ENCODE measurements around the gene KATNB1. TPM values are rescaled to one million over a fixed set of nuclear protein-coding genes. Genes with fewer than 3 reads are reported as not detected.

Gene KATNB1
- total RNA-seq, 1 experiment from 2014 or later = 60.4 TPM

- Mint-ChIP-seq H3K36me3 (0 out of 2 replicates have a peak, but pooled peaks cover under 1% of the 10 kb centered on the region), H3K27me3 (ENCODE audit: low read depth) (no peaks in the 10 kb centered on the region), H3K9me3 (no peaks in the 10 kb centered on the region), H3K4me3 (no peak overlapping the region), H3K27ac (no peak overlapping the region), H3K4me1 (peaks cover 22% of the 10 kb centered on the region)
- no peak for ATAC-seq
- DNase-seq (ENCODE audit: low spot score) = no peak
- ChIA-PET POLR2A (no interaction called here), CTCF (interaction anchor here (0.6 to 2.9 kb wide), 9 partner anchors 14 to 267 kb away, joined by 3 to 18 read pairs (median 7); no protein-coding TSS in a partner anchor)
- TF ChIP-seq TEAD1 (CRISPR knock-in tag; IDR thresholded peaks at IDR 0.05) (no peak), SP1 (CRISPR knock-in tag; conservative IDR thresholded peaks at IDR 0.05) (no peak), ZNF232 (CRISPR knock-in tag; IDR thresholded peaks at IDR 0.05) (no peak), NFATC4 (CRISPR knock-in tag; IDR thresholded peaks at IDR 0.05) (no peak), HMGXB4 (CRISPR knock-in tag; IDR thresholded peaks at IDR 0.05) (no peak), FOXP1 (CRISPR knock-in tag; IDR thresholded peaks at IDR 0.05; ENCODE audit: borderline replicate concordance) (no peak), ZNF121 (CRISPR knock-in tag; IDR thresholded peaks at IDR 0.05) (no peak), CREB1 (CRISPR knock-in tag; IDR thresholded peaks at IDR 0.05) (no peak), CTCF (IDR thresholded peaks at IDR 0.05) (no peak)
- TF ChIP-seq, protein P1, sequence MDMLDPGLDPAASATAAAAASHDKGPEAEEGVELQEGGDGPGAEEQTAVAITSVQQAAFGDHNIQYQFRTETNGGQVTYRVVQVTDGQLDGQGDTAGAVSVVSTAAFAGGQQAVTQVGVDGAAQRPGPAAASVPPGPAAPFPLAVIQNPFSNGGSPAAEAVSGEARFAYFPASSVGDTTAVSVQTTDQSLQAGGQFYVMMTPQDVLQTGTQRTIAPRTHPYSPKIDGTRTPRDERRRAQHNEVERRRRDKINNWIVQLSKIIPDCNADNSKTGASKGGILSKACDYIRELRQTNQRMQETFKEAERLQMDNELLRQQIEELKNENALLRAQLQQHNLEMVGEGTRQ (CRISPR knock-in tag; IDR thresholded peaks at IDR 0.05) = no peak
- TF ChIP-seq, protein P2, sequence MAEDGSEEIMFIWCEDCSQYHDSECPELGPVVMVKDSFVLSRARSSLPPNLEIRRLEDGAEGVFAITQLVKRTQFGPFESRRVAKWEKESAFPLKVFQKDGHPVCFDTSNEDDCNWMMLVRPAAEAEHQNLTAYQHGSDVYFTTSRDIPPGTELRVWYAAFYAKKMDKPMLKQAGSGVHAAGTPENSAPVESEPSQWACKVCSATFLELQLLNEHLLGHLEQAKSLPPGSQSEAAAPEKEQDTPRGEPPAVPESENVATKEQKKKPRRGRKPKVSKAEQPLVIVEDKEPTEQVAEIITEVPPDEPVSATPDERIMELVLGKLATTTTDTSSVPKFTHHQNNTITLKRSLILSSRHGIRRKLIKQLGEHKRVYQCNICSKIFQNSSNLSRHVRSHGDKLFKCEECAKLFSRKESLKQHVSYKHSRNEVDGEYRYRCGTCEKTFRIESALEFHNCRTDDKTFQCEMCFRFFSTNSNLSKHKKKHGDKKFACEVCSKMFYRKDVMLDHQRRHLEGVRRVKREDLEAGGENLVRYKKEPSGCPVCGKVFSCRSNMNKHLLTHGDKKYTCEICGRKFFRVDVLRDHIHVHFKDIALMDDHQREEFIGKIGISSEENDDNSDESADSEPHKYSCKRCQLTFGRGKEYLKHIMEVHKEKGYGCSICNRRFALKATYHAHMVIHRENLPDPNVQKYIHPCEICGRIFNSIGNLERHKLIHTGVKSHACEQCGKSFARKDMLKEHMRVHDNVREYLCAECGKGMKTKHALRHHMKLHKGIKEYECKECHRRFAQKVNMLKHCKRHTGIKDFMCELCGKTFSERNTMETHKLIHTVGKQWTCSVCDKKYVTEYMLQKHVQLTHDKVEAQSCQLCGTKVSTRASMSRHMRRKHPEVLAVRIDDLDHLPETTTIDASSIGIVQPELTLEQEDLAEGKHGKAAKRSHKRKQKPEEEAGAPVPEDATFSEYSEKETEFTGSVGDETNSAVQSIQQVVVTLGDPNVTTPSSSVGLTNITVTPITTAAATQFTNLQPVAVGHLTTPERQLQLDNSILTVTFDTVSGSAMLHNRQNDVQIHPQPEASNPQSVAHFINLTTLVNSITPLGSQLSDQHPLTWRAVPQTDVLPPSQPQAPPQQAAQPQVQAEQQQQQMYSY (CRISPR knock-in tag; IDR thresholded peaks at IDR 0.05) = no peak
These were observed 25.7 kb downstream of the KATNB1 start for GRCh38 chr16:57761301-57761700.

GRCh38 chr16:57761957-57762356 lies 26.4 kb downstream of the KATNB1 start:
- DNase-seq (ENCODE audit: low spot score) (no peak), ATAC-seq (no peak)
- no peaks in the 10 kb centered on the region for H3K9me3 Mint-ChIP-seq
- H3K27me3 Mint-ChIP-seq (ENCODE audit: low read depth) = no peaks in the 10 kb centered on the region
- no peaks in the 10 kb centered on the region for H3K36me3 Mint-ChIP-seq
- H3K4me3 Mint-ChIP-seq = no peak overlapping the region
- ChIA-PET CTCF (interaction anchor here (0.6 to 2.7 kb wide), 4 partner anchors 14 to 238 kb away, joined by 3 to 18 read pairs (median 8); no protein-coding TSS in a partner anchor), POLR2A (no interaction called here)
- peaks cover 22% of the 10 kb centered on the region for H3K4me1 Mint-ChIP-seq
- H3K27ac Mint-ChIP-seq = no peak overlapping the region
- no peak for TF ChIP-seq HMGXB4 (CRISPR knock-in tag; IDR thresholded peaks at IDR 0.05)
- TF ChIP-seq GRHL2 (CRISPR knock-in tag; IDR thresholded peaks at IDR 0.05; ENCODE audit: insufficient replicate concordance, severe bottlenecking) = no peak
- TF ChIP-seq STAT6 (CRISPR knock-in tag; conservative IDR thresholded peaks at IDR 0.05; ENCODE audit: low read depth) = no peak
- no peak for TF ChIP-seq GTF2I (CRISPR knock-in tag; conservative IDR thresholded peaks at IDR 0.05)
- TF ChIP-seq ZNF396 (CRISPR knock-in tag; IDR thresholded peaks at IDR 0.05; ENCODE audit: borderline replicate concordance) = no peak
- TF ChIP-seq IRF2 (CRISPR knock-in tag; IDR thresholded peaks at IDR 0.05; ENCODE audit: borderline replicate concordance, low read depth) = no peak
- no peak for TF ChIP-seq CREB1 (CRISPR knock-in tag; IDR thresholded peaks at IDR 0.05)
- TF ChIP-seq, protein P3, sequence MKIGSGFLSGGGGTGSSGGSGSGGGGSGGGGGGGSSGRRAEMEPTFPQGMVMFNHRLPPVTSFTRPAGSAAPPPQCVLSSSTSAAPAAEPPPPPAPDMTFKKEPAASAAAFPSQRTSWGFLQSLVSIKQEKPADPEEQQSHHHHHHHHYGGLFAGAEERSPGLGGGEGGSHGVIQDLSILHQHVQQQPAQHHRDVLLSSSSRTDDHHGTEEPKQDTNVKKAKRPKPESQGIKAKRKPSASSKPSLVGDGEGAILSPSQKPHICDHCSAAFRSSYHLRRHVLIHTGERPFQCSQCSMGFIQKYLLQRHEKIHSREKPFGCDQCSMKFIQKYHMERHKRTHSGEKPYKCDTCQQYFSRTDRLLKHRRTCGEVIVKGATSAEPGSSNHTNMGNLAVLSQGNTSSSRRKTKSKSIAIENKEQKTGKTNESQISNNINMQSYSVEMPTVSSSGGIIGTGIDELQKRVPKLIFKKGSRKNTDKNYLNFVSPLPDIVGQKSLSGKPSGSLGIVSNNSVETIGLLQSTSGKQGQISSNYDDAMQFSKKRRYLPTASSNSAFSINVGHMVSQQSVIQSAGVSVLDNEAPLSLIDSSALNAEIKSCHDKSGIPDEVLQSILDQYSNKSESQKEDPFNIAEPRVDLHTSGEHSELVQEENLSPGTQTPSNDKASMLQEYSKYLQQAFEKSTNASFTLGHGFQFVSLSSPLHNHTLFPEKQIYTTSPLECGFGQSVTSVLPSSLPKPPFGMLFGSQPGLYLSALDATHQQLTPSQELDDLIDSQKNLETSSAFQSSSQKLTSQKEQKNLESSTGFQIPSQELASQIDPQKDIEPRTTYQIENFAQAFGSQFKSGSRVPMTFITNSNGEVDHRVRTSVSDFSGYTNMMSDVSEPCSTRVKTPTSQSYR (CRISPR knock-in tag; IDR thresholded peaks at IDR 0.05) = no peak
- no peak for TF ChIP-seq TEAD4 (CRISPR knock-in tag; IDR thresholded peaks at IDR 0.05)
